IPS-NIHi7 (cell line): ENCODE data around the gene TMEM184B.

ENCODE experiments used
- DNase-seq: peaks from one replicate; pipeline ENCODE4 v3.0.0; 2012; ENCODE audit warnings: mixed read lengths; ENCODE audit errors: extremely low spot score

Gene TMEM184B

DNA sequence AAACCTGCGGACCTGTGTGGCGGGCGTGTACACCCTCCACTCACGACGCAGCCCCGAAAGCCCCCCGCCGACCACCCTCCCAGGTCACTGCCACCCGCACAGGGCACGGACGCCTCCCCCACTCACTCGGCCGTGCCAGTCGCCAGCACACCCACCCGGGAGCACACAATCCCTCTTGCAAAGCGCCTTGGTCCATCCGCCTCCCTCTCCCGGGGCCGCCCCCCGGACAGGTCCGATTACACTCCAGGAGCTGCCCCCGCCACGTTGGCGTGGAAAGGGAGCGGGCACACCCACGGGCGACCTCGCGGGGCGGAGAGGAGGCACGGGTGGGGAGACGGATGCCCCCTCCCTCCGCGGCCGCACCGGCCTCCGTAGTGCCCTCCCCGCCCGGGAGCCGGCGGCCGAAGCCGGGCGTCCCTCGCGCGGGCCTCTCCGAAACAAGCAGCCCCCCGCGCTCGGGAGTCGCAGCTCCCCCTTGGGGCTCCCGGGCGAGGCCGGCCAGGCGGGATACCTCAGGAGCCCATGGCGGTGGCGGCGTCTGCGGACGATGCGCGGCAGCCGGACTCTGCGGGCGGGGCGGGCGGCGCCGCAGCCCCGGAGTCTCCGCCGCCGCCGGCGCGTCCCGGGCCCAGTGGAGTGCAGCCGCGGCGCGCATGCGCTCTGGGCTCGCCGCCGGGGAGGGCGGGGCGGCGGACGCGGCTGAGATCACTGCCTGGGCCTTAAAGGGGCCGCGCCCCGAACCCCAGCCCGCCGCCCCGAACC, at the start of gene TMEM184B:
TMEM184B (minus strand) TSS at position 638 of the 762 bp plus-strand sequence. CDS start 25,049 bp downstream, outside the sequence.
- peak; percentile 95 for DNase-seq

DNA sequence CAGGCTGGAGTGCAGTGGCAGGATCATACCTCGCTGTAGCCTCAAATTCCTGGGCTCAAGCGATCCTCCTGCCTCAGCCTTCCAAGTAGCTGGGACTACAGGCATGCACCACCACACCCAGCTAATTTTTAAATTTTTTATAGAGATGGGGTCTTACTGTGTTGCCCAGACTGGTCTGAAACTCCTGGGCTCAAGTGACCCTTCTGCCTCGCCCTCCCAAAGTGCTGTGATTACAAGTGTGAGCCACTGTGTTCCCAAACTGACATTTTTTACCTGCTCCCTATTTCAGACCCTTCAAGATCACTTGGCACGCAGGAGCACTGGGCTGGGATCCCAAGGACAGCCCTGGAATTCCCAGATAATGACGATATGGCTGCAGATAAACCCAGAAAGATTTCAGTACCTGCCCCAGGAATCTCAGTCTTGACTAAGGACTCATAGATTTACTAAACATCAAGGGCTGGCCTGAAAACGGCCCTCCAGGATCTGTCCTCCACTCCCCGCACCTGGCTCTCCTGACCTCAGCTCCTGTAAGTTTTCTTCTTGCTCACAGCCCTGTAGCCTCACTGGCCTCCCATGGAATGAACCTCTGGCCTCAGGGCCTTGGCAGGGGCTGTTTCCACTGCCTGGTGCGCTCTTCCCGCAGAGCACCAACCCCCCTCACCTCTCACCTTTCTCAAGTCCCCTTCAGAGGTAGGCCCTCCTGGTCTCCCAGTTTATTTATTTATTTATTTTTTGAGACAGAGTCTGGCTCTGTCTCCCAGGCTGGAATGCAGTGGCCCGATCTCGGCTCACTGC, 48.0 kb upstream of the TMEM184B start:
- DNase-seq = no peak

DNA sequence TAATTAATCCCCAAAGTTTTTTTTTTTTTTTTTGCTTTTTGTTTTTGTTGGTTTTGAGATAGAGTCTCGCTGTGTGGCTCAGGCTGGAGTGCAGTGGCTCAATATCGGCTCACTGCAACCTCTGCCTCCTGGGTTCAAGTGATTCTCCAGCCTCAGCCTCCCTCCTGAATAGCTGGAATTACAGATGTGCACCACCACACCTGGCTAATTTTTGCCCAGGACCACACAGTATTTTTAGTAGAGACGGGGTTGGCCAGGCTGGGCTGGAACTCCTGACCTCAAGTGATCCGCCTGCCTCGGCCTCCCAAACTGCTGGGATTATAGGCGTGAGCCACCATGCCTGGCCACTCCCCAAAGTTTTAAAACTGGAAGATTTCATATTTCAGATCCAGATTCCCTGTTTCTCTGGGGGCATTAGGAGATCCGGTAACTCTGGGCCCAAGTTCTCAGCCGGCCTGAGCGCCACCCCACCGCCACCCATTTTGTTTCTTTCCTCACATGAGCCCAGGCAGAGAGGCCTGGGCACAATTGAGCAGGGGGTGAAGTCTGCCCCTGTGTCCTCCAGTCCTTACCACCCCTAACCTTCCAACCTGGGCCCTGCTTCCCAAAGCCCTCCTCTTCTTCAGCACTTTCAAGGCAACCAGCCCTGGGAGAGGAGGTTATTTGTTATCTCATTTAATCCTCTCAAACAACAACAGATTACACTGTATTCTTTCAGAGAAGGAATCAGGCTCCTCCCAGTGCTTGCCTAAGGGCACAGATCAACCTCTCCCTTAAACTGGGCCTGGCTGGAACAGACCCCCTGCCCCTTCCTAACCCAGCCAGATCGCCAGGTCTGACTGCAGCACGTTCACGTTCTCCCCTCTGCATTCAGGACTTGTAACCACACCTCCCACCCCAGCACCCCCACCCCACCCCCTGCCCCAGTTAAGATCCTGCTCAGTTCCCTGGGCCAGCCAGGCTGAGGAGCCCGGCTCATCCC, 46.3 kb upstream of the TMEM184B start:
- peak; percentile 62 for DNase-seq

DNA sequence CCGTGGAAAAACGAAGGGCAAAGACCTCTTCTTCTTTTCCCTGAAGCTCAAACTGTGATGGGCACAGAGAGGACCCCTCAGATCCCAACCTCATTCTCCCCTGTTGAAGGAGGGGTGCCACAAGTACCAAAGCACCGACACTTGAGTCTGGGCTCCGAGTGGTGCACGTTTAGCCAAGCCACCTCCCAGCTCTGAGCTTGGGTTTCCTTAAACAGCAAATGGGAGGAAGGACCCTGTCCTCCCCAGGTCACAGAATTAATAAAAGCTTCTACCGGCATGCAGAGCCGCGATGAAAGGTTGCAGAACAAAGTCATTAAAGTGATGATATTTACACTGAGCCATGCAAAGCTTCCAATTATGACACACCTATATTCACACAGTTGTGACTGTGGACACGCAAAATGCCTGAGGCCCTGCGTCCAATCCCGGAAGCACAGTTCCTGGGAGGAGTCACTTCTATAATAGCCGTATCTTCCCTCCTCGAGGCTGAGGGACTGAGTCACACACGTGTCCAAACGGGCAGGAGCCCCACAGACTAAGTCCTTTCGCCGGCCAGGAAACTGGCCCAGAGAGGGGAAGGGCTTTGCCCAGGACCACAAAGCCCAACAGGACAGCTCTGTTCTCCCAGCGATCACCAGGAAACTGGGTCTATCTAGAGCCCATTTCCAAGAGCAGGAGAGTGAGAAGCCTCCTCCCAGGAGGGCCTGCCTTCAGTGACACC, 45.3 kb upstream of the TMEM184B start:
- DNase-seq = peak; percentile 37

DNA sequence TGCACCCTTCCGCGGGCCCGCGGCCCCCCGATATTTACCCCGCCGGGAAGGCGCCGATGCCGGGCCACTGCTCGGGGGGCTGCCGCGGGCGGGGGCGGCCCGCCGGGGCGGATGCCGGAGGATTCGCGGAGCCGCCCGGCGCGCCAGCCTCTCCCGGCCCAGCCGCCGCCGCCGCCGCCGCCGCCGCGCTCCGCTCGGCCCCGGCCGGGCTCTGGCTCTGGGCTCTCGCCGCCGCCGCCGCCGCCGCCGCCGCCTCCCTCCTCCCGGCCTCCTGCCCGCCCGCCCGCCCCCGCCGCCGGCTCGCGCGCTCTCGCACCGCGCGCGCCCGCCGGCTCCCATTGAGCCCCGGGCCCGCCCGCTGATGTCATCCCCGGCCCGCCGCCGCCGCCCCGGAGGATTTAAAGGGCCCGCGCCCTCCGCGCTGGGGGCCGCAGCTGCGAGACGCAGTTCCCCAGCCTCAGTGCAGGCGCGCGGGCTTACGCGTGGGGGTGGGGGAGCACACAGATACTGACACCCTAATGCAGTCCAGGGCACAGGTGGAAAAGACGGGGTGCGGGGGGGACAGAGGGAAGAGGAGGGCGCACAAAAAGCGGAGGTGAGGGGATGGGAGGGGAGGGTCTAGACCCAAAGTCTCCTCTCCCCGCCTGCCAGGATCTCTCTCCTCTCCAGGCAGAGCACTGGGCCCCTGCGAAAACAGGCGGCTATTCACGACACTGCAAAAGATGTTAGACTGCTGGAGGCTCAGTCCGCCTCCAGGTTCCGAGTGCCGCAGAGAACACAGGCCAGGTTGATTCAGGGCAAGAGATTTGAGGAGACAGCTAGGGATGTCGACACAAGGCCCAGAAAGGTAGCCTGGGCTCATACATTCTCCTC, 44.5 kb upstream of the TMEM184B start, which contains the start of gene CSNK1E:
CSNK1E (minus strand) TSS at position 312 of the 873 bp plus-strand sequence. CDS start 3,276 bp downstream, outside the sequence.
- DNase-seq = peak; percentile 84

DNA sequence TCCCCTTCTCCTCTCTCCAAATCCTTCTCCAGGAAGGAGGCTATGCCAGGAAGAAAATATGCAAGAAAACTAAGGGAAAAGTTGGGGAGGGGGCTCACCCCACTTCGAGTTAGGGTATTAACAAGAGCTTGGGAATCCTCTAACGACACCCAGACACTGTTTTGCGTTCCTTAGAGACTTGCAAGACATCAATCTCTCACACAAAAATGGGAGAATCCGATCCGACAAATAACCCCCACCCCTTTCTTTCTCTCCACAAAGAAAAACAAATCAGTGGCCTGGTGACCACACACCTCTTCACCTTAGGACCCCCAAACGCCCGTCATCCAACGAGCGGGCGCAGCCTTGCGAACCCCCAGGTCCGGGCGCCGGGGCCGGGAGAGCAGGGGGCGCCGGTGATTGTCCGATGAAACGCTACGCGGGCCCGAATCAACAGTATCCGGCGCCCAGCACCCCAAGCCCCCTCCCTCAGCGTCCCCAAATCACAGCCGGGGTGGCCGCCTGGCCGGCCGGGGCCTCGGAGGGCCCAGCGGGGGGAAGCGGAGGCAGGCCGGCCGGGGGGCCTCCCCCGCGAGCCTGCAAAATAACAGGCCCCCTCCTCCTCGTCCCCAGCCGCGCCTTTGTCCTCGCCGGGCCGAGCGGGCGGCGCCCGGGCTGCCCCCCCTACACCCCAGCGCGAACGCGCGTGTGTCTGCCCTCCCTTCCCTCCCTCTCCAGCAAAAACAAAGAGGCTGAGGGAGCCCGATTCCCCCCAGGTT, 43.7 kb upstream of the TMEM184B start:
- DNase-seq = peak; percentile 52

DNA sequence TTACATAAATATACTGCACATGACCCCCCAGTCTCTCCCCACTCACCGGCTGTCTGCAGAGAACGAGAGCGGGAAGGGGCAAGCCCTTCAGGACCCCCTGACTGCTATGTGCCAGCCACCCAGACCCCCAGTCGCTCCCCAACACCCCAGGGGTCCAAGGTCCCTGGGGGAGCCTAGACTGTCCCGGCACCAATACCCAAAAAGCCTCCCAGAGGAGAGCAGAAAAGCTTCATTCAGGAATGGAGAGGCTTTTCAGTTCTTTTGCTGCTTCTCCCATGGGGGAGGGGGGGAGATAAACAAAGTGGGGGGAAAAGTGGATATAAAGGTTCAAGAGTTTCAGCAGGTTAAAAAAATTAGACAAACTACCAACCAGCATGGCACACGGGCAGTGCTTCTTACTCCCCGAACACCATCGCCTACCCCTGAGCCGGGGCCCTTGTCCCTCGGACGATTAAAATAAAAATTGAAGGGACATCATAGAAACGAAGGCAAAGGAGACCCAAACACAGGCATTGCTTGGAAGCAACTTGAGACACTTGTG, 43.1 kb upstream of the TMEM184B start:
- no peak for DNase-seq

DNA sequence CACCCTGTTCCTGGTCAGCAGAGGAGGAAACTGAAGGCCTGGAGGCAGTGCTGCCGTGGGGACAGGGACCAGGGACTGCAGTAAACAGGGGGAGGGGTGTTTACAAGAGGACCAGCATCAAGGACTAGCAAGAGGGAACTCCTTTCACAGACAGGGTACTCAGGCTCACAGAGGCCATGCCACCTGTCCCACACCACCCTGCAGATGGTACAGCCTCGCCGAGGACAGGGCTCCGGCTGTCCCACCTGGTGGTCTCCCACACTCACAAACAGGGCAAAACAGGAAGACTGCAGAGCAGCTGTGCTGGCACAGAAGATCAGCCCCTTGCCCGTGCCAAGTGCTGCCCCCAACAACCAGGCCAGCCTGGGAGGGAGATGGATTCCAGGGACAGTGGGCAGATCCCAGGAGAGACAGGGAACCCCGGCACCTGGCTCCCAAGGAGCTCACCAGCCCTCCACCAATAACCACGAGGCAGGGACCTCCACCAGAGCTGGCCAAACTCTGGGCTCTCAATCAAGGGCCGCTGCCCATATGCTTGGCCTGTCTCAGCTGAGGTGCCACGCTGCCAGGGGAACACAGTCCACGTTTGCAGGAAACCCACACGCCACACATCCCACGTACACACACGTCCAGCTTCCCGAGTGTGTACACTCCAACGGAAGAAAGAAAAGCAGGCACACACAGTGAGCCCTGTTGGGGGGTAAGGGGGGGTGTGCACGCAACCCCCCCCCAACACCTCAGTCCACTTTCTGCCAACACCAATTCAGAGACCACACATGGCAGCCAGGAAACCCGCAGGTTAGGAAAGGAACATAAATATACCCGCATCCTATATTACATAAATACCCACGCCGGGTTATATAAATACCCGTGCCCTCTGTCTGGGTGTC, 42.4 kb upstream of the TMEM184B start:
- no peak for DNase-seq

DNA sequence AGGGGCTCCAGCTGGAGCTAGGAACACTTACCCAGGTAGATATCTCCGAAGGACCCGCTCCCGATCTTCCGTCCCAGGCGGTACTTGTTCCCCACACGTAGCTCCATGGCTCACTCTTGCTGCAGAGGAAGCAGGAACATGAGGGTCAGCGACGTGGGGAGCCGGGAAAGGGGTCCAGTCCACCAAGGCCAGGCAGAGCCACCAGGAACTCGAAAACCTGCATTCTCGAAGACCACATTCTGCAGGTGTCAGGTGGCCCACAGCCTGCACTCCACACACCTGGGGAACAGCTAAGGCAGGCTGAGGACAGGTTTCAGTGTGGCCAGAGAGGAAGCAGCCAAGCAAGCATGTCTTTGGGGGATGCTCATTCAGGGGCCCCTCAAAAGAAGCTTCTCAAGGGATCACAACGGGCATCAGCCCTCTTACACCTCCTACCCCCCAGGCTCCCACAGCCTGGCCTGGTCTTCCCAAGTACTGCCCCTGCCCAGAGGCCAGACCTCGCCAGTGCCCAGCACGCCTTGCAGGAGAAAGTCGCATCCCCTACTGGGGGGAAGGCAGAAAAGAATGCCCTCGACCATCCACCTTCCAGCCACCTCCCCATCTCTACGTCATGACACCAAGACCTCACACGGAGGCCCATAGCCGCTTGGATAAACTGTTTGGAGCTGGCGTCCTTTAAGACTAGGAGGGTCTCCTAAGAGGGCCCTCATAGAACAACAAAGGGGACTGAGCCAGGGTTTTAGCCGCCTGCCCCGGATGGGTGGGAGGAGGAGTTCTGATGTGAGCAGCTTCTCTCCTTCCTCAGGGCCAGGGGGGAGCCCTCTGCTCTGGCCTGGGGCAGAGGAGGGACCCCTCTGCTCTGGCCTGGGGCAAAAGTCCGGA, 41.5 kb upstream of the TMEM184B start:
- no peak for DNase-seq

DNA sequence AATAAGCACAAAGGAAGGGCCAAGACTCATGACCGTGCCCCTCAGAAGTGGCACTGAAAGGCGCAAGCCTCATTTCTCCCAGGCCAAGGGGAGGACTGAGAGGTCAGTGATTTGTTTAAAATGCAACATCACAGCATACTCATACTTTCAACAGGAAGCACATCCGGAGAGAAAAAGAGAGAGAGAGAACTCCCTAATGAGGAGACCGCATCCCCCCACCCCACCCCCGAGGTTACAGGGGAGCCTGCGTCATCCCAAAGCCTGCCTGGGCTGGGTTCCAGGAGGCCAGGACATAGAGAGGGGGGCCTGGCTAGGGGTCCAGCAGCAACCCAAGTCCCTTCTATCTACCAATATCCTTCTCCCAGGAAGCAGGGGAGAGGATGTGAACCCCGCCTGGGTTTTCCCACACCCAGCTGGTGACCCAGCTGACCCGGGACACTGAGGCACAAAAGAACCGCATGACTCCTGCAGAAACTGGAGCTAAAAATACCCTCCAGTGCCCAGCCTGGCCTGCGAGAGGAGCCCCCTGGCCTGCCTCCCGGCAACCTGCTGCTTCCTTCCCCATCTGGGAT, 40.7 kb upstream of the TMEM184B start:
- no peak for DNase-seq

DNA sequence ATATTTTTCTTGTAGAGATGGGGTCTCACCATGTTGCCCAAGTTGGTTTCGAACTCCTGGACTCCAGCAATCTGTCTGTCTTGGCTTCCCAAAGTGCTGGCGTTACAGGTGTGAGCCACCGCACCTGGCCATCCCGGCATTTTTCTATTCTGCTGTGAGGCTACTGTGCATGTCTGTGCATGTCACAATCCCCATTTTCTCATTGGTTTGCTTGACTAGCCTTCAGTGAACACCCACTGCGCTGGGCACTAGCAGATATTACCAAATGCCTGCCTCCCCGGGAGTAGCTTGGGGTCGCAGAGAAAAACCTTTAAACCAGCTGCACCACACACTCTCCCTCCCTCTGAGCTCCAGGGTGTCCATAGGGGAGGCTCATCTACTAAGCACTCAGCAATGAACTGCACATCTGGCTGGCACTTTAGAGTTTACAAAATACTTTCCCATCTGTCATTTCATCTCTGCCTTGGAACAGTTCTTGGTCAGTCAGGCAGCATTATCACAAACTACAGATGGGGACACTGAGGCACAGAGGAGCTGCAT, 39.5 kb upstream of the TMEM184B start:
- DNase-seq = no peak

DNA sequence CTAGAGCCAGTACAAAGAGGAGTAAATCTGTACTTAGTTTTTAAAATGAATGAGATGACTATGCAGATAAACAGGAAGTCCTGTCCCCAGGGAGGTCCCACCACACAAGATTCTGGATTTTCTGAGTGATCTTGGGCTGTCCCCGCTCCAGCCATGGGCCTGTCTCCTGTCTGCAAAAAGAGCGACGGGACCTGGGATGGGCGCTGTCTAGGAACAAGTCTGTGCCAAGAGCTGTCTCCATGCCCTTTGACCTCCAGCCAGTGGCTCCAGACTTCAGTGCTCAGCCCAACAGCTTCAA, 38.5 kb upstream of the TMEM184B start:
- DNase-seq = no peak

DNA sequence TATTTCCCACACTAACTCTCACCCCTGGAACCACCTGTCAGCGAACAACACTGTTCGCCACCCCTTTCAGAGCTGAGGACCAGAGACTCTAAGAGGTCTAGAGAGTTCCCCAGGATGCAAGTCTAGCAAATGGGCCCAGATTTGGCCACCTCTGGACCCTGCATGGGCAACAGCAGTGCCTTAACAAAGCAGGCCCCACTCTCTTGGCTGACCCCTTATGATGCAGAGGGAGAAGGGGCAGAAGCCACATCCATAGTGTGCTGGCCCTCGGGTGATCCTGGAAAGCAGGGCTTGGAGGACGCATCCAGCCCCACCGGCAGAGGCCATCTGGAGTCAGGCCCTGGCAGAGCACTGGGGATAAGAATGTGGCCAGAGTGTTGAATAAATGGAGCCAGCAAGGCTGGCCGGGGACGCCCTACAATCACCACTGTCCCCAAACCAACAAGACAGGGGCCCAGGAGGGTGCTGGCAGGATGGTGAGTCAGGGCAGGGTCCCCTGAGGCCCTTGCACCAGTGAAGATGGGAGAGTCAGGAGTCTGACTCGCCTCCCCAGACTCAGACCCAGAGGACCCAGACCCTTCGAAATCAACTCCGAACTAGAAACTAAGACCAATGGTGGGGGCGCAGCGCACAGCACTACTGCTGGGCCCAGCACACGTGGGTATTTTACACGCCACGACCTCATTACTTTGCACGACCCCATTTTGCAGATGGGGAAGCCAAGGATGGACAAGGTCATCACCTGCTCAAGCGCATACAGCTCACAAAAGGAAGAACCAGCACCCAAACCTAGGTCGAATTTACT, 37.9 kb upstream of the TMEM184B start:
- DNase-seq = no peak

DNA sequence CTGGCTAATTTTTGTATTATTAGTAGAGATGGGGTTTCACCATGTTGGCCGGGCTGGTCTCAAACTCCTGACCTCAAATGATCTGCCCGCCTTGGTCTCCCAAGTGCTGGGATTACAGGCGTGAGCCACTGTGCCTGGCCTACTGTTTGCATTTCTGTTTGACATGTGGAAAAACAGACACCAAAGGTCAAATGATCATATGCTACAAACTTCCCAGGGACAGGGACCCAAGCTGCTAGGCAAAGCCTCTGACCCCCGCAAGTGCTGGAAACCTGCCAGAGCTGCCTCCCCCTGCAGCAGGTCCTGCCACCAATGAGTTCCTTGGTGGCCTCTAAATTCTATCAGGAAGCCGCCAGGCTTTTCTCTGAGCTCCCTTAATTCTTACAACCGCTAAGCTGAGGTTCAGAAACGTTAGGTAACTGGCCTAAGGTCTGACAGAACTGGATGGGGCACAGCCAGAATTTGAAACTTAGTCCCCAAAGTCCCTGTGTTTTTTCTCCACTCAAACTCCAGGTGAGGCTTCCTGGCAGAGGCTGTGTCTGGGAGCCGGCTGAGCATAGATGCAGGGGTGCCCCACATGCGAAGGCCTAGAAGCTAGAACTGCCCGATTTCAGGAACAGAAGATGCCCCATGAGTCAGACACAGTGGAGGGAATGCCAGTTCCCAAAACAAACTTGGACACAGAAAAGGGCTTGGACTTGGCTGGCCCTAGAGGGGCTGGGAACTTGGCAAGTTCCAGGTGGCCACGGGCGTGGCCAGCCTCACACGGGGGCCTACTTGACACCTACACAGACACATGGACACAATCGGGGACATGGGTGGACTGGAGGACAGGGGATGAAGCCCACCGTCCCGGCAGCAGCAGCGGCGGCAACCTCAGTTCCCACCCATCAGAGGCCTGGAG, 37.1 kb upstream of the TMEM184B start:
- DNase-seq = no peak
